GM08714 (cell line): Measurements from ENCODE around the gene SHISA4.
"Not testable (repeated sequence)": the region's sequence is repeated elsewhere in the genome, so short reads cannot be mapped to it uniquely, and the experiment has no call there.

Experiments
- H3K4me3 ChIP-seq: fragments of 200-500 bp; sonication (Bioruptor generic); 2 replicates; pipeline ENCODE4 v1.5.1; 2014; ENCODE audit warnings: mild to moderate bottlenecking, low read length, inconsistent platforms
- ZNF274 ChIP-seq: IDR thresholded peaks from 2 replicates; pipeline ENCODE4 v1.6.1; 2012; ENCODE audit warnings: mild to moderate bottlenecking, low read depth, low read length

Gene SHISA4

GRCh38 chr1:201899683-201900429, 11.2 kb downstream of the SHISA4 start:
- H3K4me3 ChIP-seq: no peak overlapping the region
- TF ChIP-seq ZNF274: no peak

GRCh38 chr1:201900476-201900875, 11.8 kb downstream of the SHISA4 start:
- TF ChIP-seq ZNF274: no peak
- H3K4me3 ChIP-seq: no peak overlapping the region

- H3K4me3 ChIP-seq: not testable (repeated sequence)
Observed at GRCh38 chr1:201901036-201901435, 12.3 kb downstream of the SHISA4 start.

GRCh38 chr1:201902198-201902597, 13.5 kb downstream of the SHISA4 start:
- no peak overlapping the region for H3K4me3 ChIP-seq
- no peak for TF ChIP-seq ZNF274

- H3K4me3 ChIP-seq: no peak overlapping the region
- TF ChIP-seq ZNF274: no peak
Observed at GRCh38 chr1:201903135-201903534, 14.4 kb downstream of the SHISA4 start.

GRCh38 chr1:201904579-201904978, 15.9 kb downstream of the SHISA4 start:
- no peak for TF ChIP-seq ZNF274
- H3K4me3 ChIP-seq: no peak overlapping the region

GRCh38 chr1:201905234-201905890, 16.7 kb downstream of the SHISA4 start:
- H3K4me3 ChIP-seq: no peak overlapping the region
- no peak for TF ChIP-seq ZNF274

GRCh38 chr1:201906336-201906735, 17.6 kb downstream of the SHISA4 start:
- H3K4me3 ChIP-seq: no peak overlapping the region
- no peak for TF ChIP-seq ZNF274

- TF ChIP-seq ZNF274: no peak
Observed at GRCh38 chr1:201907621-201908020, 18.9 kb downstream of the SHISA4 start.

GRCh38 chr1:201911826-201912571, 23.3 kb downstream of the SHISA4 start:
- no peak overlapping the region for H3K4me3 ChIP-seq
- TF ChIP-seq ZNF274: no peak

More at GRCh38 chr1:201907621-201908020, 18.9 kb downstream of the SHISA4 start:
- H3K4me3 ChIP-seq: no peak overlapping the region

GRCh38 chr1:201912832-201913231, 24.1 kb downstream of the SHISA4 start:
- no peak overlapping the region for H3K4me3 ChIP-seq
- no peak for TF ChIP-seq ZNF274

- H3K4me3 ChIP-seq: no peak overlapping the region
- TF ChIP-seq ZNF274: no peak
Observed at GRCh38 chr1:201914456-201915235, 25.9 kb downstream of the SHISA4 start.

GRCh38 chr1:201916649-201917249, 28.1 kb downstream of the SHISA4 start:
- TF ChIP-seq ZNF274: no peak

More at GRCh38 chr1:201916649-201917249, 28.1 kb downstream of the SHISA4 start:
- H3K4me3 ChIP-seq: no peak overlapping the region
